Stimulated activated CD8-positive, alpha-beta memory T cell treated with anti-CD3 and anti-CD28 coated beads, Interleukin-4, amount 100 ng/mL, for 1 hour (primary cell): ENCODE data around the gene VKORC1.

ENCODE experiments used
- DNase-seq, 2 donors: peaks; one replicate each; pipeline ENCODE4 v3.0.0-alpha.2; 2020; ENCODE audit warnings: low read depth in 2 of 2, low spot score in 1 of 2

Gene VKORC1

GRCh38 chr16:31063843-31064611 lies 30.6 kb downstream of the VKORC1 start:
- no peak for DNase-seq

GRCh38 chr16:31063495-31063842 lies 31.1 kb downstream of the VKORC1 start:
- no peak for DNase-seq

DNA sequence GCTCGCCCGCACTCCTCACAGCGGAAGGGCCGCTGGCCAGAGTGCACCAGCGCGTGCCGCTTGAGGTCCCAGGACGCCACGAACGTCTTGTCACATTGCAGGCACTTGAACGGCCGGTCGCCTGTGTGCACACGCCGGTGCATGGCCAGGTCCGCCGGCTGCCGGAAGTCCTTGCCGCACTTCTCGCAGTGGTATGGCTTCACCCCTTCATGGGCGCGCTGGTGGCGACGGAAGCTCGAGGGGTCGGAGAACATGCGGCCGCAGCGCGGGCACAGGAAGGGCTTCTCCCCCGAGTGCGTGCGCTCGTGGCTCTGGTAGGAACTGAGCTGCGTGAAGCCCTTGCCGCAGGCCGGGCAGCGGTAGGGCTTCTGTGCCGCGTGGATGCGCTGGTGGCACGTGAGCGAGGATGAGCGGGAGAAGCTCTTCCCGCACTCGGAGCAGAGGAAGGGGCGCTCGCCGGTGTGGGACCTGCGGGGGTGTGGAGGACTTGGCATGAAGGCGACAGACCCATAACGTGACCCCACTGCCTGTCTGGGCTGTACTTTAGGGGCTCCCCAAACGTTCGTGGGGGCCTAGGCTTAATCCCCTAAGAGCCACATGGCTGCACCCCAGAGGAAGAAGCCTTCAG lies 32.7 kb downstream of the VKORC1 start:
- DNase-seq: no peak

- DNase-seq: no peak
These were observed 33.3 kb downstream of the VKORC1 start for GRCh38 chr16:31061126-31061812.

- no peak for DNase-seq
These were observed 39.0 kb downstream of the VKORC1 start for GRCh38 chr16:31055613-31056012.

DNA sequence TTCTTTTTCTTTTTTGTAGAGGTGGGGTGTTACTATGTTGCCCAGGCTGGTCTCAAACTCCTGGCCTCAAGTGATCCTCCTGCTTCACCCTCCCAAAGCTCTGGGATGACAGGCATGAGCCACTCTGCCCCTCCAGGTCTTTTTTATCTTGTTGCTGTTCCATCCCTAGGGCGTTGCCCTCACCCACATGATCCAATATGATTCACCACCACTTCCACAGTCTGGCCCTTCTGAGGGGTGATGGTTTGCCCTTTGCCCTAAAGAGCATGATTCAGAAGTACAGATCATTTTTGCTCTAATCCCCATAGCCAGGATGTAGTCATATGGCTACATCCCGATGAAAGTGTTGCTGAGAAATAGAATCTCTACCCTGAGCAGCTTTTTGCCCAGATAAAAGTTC lies 42.5 kb downstream of the VKORC1 start:
- no peak for DNase-seq

GRCh38 chr16:31050280-31051030 lies 44.1 kb downstream of the VKORC1 start:
- no peak for DNase-seq

DNA sequence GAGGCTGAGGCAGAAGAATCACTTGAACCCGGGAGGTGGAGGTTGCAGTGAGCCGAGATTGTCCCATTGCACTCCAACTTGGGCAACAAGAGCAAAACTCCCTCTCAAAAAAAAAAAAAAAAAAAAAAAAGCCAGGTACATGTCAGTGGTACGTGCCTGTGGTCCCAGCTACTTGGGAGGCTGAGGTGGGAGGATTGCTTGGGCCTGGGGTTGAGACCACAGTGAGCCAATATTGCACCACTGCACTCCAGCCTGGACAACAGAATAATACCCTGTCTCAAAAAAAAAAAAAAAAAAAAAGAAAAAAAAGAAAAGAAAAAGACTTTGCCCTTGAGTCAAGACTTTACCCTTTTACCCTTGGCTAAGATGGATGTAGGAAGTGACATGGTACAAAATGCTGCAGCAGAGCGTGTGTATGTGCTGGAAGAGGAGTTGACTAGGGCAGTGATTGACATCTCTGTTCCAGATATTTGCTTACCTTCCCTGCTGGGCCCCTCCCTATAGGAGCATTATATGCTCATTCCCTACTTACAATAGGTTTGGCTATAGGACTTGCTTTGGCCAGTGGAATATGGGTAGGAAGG lies 50.6 kb downstream of the VKORC1 start:
- DNase-seq: no peak

DNA sequence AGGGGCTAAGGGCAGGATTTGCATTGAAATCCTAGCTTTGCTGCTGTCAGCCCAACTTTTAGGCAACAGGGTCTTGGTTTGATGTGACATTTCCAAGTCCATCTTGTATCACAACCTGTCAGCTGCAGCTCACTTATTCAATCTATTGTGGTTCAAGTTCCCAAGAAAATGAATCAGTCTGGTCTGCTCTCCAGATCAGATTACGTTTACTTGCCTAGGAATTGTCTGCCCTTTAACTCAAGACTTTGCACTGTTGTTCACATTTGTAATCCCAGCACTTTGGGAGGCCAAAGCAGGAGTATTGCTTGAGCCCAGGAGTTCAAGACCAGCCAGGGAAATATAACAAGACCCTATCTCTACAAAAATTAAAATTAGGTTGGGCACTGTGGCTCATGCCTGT lies 51.2 kb downstream of the VKORC1 start:
- no peak for DNase-seq

DNA sequence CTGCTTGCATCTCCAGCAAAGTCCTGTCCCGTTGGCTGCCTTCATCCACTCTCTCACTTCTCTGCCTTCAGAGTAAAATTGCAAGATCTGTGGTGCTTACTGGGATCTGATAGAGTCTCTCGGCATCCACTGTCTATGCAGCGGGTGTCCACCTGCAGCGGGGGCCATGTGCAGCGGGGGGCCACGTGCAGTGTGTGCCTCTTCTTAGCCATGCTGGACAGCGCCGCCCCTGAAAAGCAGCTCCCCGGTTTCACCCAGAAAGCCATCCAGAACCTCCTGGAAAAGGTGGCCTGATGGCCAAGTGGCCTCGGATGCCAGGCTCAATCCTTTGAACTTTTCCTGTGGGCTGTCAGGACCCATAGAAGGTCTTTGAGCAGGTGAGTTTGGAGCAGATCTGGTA lies 51.7 kb downstream of the VKORC1 start:
- DNase-seq: no peak
